Measurements from ENCODE around the gene CYP27B1.

GRCh38 chr12:57717131-57717530 lies 49.7 kb downstream of the CYP27B1 start:
- TF ChIP-seq, protein P1, sequence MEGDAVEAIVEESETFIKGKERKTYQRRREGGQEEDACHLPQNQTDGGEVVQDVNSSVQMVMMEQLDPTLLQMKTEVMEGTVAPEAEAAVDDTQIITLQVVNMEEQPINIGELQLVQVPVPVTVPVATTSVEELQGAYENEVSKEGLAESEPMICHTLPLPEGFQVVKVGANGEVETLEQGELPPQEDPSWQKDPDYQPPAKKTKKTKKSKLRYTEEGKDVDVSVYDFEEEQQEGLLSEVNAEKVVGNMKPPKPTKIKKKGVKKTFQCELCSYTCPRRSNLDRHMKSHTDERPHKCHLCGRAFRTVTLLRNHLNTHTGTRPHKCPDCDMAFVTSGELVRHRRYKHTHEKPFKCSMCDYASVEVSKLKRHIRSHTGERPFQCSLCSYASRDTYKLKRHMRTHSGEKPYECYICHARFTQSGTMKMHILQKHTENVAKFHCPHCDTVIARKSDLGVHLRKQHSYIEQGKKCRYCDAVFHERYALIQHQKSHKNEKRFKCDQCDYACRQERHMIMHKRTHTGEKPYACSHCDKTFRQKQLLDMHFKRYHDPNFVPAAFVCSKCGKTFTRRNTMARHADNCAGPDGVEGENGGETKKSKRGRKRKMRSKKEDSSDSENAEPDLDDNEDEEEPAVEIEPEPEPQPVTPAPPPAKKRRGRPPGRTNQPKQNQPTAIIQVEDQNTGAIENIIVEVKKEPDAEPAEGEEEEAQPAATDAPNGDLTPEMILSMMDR (IDR thresholded peaks at IDR 0.05; ENCODE audit: low read depth, low read length, missing input control), result no peak
- TF ChIP-seq GABPA (IDR thresholded peaks at IDR 0.05 in 1 of 2, conservative IDR thresholded peaks at IDR 0.05 in 1 of 2), result no peak
- TF ChIP-seq TAF1 (conservative IDR thresholded peaks at IDR 0.05), result no peak
- TF ChIP-seq JUND (IDR thresholded peaks at IDR 0.05), result no peak
- TF ChIP-seq REST (IDR thresholded peaks at IDR 0.05), result no peak
- no peak for TF ChIP-seq SP1 (IDR thresholded peaks at IDR 0.05)

Data from liver (tissue), 3 donors.